Endothelial cell of umbilical vein (primary cell): Measurements from ENCODE around the gene APLP2.

ENCODE experiments used
- CTCF ChIP-seq, 2 donors: IDR thresholded peaks; 1 replicate in 1 of 2; 2 replicates in 1 of 2; pipeline ENCODE4 v1.5.1; 2011; ENCODE audit warnings: low read length in 2 of 2, mild to moderate bottlenecking in 2 of 2, moderate library complexity in 2 of 2, control low read depth in 1 of 2, inconsistent platforms in 1 of 2, low read depth in 1 of 2; ENCODE audit not compliant: insufficient read depth in 1 of 2; ENCODE audit errors: extremely low read depth in 1 of 2
- JUN ChIP-seq: IDR thresholded peaks from 2 replicates; pipeline ENCODE4 v1.6.1; 2011; ENCODE audit warnings: borderline replicate concordance, low read depth; ENCODE audit not compliant: insufficient read length, insufficient read depth
- POLR2A ChIP-seq: IDR thresholded peaks from 2 replicates; pipeline ENCODE4 v1.6.1; 2012; ENCODE audit warnings: low read depth, mild to moderate bottlenecking, control low read depth, low read length
- POLR2AphosphoS5 ChIP-seq: IDR thresholded peaks from 2 replicates; pipeline ENCODE4 v1.6.1; 2012; ENCODE audit warnings: low read depth, mild to moderate bottlenecking, control low read depth, low read length, moderate library complexity; ENCODE audit not compliant: insufficient read depth

- TF ChIP-seq POLR2A: no peak
- no peak for TF ChIP-seq CTCF (IDR thresholded peaks at IDR 0.05; ENCODE audit: extremely low read depth in 1 of 2, insufficient read depth in 1 of 2, low read depth in 1 of 2, low read length in 2 of 2)
- TF ChIP-seq JUN: no peak
- no peak for TF ChIP-seq POLR2AphosphoS5
These were observed 45.5 kb downstream of the APLP2 start for GRCh38 chr11:130115218-130115617.
